ENCODE results near the gene HS3ST4. TPM values are rescaled to one million over a fixed set of nuclear protein-coding genes. Genes with fewer than 3 reads are reported as not detected.

Gene HS3ST4
- polyA plus RNA-seq, 1 donor = not detected

GRCh38 chr16:25828510-25828909 lies 136.8 kb downstream of the HS3ST4 start:
- no peak for DNase-seq

DNA sequence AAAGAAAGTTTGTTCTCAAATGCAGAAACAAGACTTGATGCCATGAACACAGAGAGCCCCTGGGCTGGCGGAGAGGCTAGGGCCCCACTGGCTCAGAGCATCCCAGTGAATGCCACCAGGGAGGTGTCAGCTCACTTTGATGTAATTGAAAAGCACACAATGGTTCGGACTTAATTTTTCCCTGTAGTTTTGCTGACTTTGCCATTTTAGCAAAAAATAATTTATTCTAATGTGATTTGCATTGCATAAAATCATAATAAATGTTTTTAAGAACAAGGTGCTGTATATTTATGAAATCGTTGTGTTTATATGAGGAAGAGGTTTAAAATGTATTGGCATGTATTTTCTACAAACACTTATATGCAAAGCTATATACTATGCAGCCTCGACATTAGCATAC lies 140.5 kb downstream of the HS3ST4 start:
- DNase-seq = no peak

- no peak for DNase-seq
Observed at GRCh38 chr16:25834101-25834500, 142.3 kb downstream of the HS3ST4 start.

DNA sequence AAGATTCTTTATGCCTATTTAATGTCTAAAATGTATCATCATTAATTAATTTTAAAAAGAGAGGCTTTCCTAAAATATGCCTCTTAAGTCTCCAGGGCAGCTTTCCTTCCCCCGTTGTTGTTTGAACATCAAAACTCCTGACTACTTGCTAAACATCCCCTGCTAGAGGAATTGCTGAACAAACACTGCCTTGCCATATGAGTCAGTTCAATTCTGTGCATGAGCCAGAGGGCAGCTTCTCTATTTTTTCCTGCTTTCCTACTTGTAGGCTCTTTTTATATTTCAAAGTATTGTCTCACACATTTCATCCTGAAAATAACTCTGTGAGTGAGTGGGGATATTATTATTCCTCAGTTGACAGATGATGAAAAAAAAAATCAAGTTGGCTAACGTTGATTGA lies 143.4 kb downstream of the HS3ST4 start:
- DNase-seq = no peak

DNA sequence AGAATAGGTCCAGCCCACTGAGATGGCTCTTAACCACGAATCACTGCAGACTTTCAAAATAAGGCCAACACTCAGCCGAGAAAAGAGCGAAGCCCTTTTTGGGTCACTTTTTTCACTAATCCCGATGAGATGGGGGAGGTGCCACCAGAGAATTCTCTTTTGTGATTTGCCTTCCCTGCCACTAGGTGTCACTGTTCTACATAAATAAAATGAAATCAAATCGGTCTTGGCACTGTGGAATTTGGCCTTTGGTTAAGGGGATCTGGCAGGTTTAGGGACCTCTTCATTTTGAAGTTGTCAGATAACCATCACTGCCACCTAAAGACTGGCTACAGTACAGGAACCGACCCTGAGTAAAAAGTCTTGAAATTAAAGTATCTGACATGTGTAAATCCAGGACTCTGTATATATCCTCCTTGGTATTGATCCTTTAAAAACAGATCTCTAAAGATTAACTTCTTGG lies 147.0 kb downstream of the HS3ST4 start:
- DNase-seq = peak; percentile 45

- no peak for DNase-seq
Observed at GRCh38 chr16:25841761-25842160, 150.0 kb downstream of the HS3ST4 start.

DNA sequence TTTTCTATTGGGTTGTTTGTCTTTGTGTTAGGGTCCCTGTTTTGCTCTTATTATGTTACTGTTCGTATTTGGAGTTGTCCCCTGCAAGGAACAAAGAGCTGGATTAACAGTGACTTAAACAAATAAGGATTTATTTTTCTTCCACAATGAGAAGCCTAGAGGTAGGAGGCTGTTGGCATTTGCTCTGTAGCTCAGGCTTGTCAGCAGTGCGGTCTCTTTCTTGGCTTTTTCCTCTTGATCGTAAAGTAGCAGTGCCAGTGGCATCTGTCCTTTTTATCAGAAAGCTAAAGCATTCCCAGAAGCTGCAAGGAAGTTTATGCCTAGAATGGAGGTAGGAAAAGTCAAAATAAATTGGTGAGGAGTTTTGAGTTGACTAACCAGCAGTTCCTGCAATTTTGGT lies 154.1 kb downstream of the HS3ST4 start:
- no peak for DNase-seq

DNA sequence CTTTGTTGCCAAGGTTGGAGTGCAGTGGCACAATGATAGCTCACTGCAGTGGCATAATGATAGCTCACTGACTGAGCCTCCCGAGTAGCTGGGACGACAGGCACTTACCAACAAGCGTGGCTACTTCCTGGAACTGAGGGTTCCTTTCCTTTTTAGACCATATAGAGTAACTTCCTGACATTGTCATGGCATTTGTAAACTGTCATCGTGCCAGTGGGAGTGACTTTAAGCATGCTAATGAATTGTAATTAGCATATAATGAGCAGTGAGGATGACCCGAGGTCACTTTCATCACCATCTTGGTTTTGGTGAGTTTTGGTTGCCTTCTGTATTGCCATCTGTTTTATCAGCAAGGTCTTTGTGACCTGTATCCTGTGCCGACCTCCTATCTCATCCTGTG lies 162.4 kb downstream of the HS3ST4 start:
- no peak for DNase-seq

DNA sequence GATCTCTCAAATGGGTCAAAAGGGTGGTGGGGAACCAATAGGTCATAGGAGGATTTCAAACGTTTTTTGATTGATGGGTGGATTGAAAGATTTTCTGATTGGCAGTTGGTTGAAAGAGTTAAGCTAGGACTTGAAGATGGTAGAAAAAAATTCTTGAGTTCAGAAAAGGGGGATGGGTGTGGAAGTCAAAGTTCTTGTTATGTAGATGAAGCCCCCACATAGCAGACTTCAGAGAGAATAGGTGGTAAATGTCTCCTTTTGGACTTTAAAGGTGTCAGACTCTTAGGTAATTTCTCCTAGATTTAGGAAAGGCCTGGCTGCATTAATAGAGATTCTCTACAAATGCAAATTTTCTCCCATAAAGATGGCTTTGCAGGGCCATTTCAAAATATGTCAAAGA lies 163.3 kb downstream of the HS3ST4 start:
- no peak for DNase-seq

- no peak for DNase-seq
Observed at GRCh38 chr16:25855818-25856217, 164.1 kb downstream of the HS3ST4 start.

DNA sequence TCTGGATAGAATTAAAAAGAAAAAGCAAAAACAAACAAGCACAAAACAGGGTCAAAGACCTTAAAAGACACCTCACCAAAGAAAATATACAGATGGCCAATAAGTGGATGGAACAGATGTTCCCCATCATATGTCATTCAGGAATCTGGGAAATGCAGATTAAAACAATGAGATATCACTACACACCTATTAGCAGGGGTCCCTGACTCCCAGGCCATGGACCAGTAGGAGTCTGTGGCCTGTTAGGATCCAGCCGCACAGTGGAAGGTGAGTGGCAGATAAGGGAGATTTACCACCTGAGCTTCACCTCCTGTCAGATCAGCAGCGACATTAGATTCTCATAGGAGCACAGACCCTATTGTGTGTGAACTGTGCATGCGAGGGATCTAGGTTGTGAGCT lies 167.9 kb downstream of the HS3ST4 start:
- DNase-seq = no peak

DNA sequence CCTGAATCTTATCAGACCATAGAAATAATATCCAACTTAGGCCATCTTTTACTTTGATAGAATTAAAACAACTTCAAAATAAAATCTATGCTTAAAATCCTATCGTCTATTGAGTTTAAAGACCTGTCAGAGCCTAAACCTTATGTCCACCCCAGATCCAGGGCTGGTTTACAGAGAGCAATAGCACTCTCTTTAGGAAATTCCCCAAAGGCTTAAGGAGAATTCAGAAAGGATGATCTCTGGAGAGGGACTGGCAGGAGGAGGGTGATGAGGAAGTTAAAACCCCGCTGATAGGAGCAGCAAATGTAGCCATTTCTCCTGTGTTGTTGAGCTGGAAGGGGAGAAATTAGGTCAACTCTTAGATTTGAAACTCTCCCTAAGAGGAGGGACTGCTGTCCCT lies 175.3 kb downstream of the HS3ST4 start:
- no peak for DNase-seq

DNA sequence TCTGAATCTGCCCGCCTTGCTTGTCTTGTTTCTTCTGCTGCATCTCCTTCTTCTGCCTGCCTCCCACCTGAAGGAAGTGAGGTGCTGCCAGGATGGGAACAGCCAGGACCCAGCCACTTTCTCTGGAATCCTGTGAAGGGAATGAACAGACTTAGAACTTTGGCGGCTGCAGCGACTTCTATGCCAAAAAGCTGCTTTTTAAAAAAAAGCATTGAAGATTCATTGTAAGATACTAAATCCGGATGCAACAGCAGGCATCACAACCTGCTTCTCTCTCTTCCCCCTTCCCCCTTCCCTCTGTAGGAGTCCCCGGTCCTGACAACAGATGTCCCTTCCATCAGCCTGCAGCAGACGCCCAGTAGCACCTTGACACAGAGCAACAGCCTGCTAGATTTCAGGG lies 176.3 kb downstream of the HS3ST4 start:
- no peak for DNase-seq

DNA sequence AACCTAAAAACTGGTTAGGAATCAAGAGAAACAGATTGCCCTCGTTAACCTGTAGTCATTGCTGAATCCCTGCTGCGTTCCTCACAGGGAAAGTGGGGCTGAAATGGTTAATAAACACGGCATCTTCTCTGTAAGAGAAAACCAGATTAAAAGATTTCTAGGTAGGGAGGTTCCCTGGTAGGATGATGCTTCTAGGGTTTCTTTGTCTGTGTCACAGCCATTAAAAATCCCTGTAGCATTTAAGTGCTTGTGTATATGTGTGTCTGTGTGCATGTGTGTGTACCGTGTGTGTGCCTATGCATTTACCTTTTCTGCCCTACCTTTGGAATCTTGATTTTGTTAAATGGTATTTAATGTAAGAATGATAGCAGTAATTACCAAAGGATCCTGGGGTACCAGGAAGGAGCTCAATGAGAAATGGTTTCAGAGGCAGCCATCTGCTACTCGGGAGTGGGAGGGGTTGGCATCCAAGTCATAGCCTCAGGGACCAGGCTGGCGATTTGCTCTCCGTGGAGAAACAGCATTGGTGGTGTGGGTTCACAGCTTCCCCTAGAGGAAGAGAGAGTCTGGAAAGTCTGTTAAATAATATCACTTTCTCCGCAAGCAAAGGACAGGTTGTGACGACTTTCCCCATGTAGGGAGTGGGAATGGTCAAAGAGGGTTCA lies 177.1 kb downstream of the HS3ST4 start:
- no peak for DNase-seq

GRCh38 chr16:25872369-25873070 lies 180.8 kb downstream of the HS3ST4 start:
- DNase-seq = no peak

DNA sequence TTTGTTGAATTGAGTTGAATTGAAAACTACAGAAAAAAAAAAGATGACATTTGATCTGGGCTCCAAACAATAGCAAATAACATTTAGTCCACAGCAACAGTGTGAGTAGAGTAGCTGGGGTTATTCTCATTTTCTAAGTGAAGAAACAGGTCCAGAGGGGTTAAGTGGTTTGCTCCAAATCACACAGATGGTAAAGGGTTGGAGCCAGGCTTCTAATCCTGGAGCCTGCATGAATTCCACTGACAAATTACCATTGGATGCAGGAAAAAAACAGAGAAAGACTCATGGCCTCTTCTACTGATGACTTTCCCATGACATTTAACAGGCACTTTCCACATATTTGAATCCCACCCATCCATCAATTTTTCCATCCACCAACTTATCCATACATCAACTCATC lies 182.4 kb downstream of the HS3ST4 start:
- DNase-seq = no peak

- DNase-seq = peak; percentile 42
Observed at GRCh38 chr16:25875956-25876598, 184.3 kb downstream of the HS3ST4 start.

GRCh38 chr16:25877103-25877502 lies 185.3 kb downstream of the HS3ST4 start:
- DNase-seq = no peak

- no peak for DNase-seq
Observed at GRCh38 chr16:25886598-25886997, 194.8 kb downstream of the HS3ST4 start.

DNA sequence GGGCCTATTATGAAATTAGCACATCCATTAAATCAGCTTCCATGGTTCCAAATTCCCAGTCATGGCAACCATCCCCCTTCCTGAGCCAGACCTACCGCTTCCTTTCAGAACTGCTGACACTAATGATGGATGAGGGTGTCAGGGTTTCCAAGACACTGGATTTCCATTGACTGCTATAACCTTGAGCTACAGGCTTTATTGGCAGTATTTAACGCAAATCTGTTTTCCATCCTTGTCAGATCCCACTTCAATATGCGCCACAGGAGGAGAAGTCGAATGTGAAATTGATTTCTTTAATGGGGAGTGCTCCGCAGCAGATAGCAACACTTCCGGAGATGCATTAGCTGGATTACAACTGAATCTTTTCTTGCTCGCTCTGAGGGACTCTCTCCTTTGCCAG lies 197.1 kb downstream of the HS3ST4 start:
- peak; percentile 37 for DNase-seq

DNA sequence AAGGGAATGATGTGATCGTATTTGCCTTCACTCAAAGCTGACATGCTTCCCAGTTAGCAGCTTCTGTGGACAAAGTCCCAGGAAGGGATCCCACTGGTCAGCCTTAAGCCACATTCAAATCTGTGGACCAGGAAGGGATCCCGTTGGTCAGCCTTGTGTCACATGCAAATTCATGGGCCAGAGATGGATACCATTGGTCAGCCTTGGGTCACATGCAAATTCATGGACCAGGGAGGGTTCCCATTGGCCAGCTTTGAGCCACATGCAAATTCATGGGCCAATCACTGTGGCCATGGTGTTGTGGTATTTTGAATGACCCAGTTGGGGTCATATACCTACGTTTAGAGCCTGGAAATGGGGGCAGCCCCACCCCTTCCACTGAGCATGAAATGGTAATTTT lies 201.6 kb downstream of the HS3ST4 start:
- DNase-seq = no peak

DNA sequence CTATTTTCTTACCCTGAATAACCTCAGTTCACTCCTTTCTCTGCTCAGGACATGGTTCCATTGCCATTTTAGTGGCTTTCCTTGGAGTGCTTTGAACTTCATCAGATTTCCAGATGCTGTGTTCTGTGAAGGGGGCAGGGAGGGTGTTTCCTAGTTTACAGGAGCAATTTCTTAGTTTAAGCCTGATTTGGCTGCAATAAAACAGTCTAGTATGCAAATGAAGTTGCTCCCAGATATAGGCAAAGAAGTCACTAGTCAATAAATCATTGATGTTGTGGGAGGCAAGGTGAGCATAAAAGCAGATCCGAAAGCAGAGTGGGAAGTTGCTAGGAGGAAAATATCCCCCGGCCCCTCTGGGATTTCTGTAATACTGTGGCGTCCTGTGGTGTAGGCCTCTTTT lies 202.3 kb downstream of the HS3ST4 start:
- DNase-seq = no peak

DNA sequence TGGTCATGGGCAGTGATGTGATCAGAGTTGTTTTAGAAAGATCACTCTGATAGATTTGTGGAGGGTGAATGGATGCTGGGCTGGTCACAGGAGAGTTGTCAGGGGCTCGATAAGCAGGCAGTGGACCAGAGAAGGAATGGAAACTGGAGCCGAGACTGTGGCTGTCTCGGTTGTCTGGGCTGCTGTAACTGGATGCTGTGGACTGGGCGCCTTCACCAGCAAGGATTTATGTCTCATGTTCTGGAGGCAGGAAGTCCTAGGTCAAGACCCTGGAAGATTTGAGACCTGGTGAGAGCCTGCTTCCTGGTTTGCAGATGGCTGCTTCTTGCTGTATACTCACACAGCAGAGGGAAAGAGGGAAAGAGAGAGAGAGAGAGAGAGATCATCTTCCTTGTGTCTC lies 203.6 kb downstream of the HS3ST4 start:
- no peak for DNase-seq

- no peak for DNase-seq
Observed at GRCh38 chr16:25896411-25896810, 204.7 kb downstream of the HS3ST4 start.
